HG03060 (cell line): Measurements from ENCODE around the gene TCEAL6.
"Not testable (repeated sequence)": the region's sequence is repeated elsewhere in the genome, so short reads cannot be mapped to it uniquely, and the experiment has no call there.

ENCODE experiments used
- ATAC-seq: cut with Tn5 transposase; IDR thresholded peaks from one replicate; pipeline ENCODE4 v1.9.1; 2021; ENCODE audit warnings: low read depth, moderate number of reproducible peaks; ENCODE audit not compliant: unreplicated experiment

Gene TCEAL6

GRCh38 chrX:102142274-102142673 is at the start of gene TCEAL6:
TSS of gene TCEAL6 (minus strand) at chrX:102142481.
- not testable (repeated sequence) for ATAC-seq

DNA sequence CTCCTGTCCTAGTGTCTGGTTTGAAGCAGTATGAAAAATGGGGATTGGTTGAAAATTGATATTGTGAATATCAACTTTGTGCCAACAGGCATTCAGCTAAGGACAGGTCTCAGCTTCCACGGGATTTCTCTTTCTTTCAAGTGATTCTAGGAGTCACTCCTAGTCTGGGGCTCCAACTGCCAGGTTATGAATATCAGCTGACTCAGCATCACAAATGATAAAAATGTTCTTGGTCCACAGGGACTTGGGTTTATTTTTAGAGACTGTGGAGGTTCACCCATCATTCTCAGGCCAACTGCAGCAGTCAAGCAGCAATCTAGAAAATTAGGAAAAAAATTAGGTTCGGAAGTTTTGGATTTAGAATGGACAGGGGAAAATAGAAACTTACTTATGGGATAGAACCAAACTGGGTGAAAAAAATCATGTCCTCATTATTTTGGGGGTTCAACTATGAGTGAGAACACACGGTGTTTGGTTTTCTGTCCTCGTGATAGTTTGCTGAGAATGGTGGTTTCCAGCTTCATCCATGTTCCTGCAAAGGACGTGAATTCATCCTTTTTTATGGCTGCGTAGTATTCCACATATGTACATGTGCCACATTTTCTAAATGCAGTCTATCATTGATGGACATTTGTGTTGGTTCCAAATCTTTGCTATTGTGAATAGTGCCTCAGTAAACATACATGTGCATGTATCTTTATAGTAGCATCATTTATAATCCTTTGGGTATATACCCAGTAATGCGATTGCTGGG is 43.9 kb upstream of the TCEAL6 start:
- ATAC-seq = no peak

DNA sequence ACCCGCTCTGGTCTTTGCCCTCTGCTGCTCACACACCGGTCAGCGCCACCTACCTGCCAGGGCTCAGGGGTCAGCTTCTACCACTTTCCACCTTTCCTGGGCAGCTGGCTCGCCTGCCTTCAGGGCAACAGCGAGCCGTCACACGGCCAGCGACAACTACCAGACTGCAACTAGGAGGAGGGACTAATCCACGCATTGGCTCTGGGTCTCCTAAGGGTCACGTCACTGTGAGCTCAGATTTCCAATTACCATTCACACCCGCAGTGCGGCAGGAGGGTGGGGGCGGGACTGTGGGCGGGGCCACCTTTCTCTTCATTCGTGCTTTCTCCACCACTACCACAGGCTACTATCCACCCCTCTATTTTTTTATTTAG is 13.5 kb upstream of the TCEAL6 start, which contains the start of gene BEX5:
BEX5 (minus strand) TSS at position 172 of the 374 bp plus-strand sequence. CDS start 1,712 bp downstream, outside the sequence.
- ATAC-seq = peak; percentile 80

DNA sequence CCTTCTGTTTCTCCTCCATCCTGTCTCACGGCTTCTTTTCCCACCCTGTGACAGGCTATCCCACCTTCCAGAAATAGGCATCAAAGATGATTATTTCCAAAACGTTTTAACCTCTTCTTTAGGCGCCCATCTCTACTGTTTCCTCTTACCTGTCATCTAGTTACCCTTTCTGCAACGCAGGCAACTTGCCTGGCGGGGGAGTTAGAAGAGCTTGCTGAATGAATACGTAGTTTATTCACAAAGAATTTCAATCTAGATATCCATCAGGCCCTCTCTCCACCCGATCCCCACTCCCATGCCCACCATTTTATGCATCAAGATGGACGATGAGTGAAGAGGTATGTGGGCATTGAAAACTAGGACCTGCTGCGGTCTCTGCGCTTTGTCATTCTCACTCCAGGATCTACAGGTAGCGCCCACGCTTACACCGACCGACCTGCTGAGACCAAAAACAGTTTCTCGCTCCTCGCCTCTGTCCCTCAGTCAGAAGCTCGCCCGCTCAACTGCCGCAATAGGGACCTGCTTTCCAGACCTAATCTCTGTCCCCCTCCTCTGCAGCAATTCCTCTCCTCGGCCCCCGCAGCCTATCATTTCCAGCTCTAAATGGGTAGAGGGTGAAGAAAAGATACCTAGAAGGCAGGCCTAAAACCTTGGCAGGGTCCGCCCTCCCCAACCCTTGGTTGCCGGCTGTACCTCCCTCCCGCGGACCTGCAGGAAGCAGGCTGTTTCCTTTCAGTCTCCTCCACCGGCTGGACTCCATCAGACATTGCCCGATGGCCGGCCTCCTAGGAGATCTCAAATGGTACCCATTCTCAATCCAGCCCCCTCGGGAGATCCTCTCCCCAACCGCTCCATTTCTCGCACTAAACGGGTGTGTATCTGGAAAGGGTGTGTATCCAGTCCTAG is 12.9 kb upstream of the TCEAL6 start:
- no peak for ATAC-seq

GRCh38 chrX:102154218-102154860 is 12.1 kb upstream of the TCEAL6 start:
- no peak for ATAC-seq

- ATAC-seq = not testable (repeated sequence)
Measured at GRCh38 chrX:102141631-102142030, 650 bp downstream of the TCEAL6 start.

- not testable (repeated sequence) for ATAC-seq
Measured at GRCh38 chrX:102140876-102141275, 1.4 kb downstream of the TCEAL6 start.

DNA sequence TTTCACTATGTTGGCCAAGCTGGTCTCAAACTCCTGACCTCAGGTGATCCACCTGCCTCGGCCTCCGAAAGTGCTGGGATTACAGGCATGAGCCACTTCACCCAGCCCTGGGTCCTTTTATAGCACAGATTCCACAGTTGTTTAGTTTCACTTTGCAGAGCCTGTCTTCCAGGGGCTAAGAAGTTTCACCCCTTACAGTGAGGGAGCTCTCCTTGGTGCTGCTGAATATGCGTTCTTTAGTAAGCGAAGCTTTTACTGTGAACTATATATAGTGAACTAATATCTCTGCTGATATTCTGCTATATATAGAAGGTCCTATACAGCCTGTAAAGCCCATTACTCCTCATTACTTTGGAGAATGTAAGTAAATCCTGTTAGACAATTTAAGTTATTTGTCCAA is 4.2 kb downstream of the TCEAL6 start:
- ATAC-seq = no peak

DNA sequence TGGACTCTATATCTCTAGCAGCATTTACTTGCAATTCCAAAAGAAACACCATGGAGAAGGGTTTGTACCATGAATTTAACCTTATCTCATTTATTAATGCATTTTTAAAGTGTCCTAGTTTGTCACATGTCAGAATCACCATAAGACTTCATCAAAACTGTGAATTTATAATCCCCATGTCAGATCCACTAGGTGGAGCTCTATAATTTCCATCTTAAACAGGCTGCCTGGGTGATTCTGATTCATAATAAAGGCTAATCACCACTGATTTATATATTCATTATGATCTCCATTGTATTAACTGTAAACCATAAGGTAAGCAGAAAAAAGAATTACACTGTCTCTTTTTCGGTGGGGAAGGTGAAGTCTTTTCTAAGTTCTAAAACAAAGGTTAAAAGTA is 12.8 kb downstream of the TCEAL6 start:
- no peak for ATAC-seq

GRCh38 chrX:102126863-102127262 is 15.4 kb downstream of the TCEAL6 start:
- ATAC-seq = no peak

- not testable (repeated sequence) for ATAC-seq
Measured at GRCh38 chrX:102126080-102126818, 16.0 kb downstream of the TCEAL6 start.

- not testable (repeated sequence) for ATAC-seq
Measured at GRCh38 chrX:102125436-102125835, 16.8 kb downstream of the TCEAL6 start, which contains the start of gene TCEAL2. TSS of gene TCEAL2 (plus strand) at chrX:102125679. CDS start at chrX:102126831, 1,152 bp downstream.

DNA sequence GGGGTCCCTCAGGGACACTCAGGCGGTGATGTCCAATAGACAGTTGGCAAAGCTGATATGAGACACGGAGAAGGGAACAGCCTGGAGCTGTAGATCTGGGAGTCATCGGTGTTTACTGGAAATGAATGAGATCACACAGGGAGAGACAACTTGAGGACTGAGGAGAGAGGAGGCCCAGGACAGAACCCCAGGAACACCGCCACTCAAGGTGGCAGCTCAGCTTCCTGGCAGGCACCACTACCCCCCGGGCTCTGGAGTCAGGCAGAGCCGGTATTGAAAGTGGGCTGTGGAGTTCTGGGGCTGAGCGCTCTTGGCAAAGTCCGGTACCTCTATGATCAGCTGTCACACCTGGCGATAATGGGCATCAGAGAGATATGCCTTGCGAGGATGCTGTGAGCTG is 17.3 kb downstream of the TCEAL6 start:
- not testable (repeated sequence) for ATAC-seq

DNA sequence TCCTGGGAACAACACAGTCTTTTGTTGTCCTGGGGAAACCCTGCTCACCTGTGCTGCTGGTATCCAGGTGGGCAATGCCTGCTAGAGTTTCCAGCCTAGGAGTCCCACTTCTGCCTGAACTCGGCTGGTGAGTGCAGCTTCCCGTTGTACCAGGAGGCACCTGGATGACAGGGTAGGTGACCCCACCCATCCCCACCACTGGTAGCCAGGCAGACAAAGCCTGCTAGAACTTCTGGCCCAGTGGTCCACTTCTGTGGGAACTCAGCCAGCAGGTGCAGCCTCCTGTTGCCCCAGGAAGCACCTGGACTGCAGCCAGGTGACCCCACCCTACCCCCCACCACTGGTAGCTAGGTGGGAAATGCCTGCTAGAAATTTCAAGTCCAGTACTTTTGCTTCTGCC is 26.5 kb downstream of the TCEAL6 start:
- no peak for ATAC-seq

DNA sequence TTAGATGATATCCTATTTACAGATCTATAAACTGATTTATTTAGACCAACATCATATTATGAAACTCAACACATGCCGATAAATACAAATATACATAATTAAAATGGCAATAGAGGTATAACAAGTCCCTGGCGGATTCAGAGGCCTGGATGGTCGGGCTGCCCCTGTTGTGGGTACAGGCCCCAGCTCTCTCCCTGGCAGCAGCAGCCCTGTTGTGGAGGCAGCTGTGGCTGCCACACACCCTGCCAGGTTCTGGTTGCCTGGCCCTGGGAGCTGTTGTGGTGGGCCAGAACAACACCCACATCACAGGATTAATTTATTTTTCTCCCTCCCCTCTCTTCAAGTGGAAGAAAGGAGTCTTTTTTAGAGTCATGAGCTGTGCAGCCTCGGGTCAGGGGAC is 28.9 kb downstream of the TCEAL6 start:
- ATAC-seq = no peak
